ENCODE measurements around the gene MRPL20.

GRCh38 chr1:1352786-1353388 lies 54.2 kb downstream of the MRPL20 start:
- TF ChIP-seq CTCF (IDR thresholded peaks at IDR 0.05 in 2 of 3, conservative IDR thresholded peaks at IDR 0.05 in 1 of 3; ENCODE audit: insufficient read depth in 2 of 3, low read depth in 1 of 3, low read length in 3 of 3) (no peak), CBX8 (IDR thresholded peaks at IDR 0.05; ENCODE audit: borderline replicate concordance, extremely low read depth, low read depth, low read length, poor library complexity, severe bottlenecking) (no peak), FOXK2 (conservative IDR thresholded peaks at IDR 0.05 in 1 of 2, IDR thresholded peaks at IDR 0.05 in 1 of 2; ENCODE audit: low read depth in 2 of 2) (no peak), E2F3 (CRISPR knock-in tag; IDR thresholded peaks at IDR 0.05) (no peak), ZNF830 (CRISPR knock-in tag; IDR thresholded peaks at IDR 0.05) (no peak)
